Thoracic aorta (tissue), 2 donors: ENCODE results near the gene RAB33A. TPM values are rescaled to one million over a fixed set of nuclear protein-coding genes. Genes with fewer than 3 reads are reported as not detected.

ENCODE experiments used
- ATAC-seq: fragments of 150-250 bp; one replicate; pipeline ENCODE4 v1.8.0; 2017; ENCODE audit warnings: low read depth; ENCODE audit not compliant: insufficient number of reproducible peaks, low FRiP score
- DNase-seq: peaks from one replicate; pipeline ENCODE4 v3.0.0-alpha.2; 2020; ENCODE audit warnings: low spot score
- H3K27ac ChIP-seq, 2 donors: fragments of 200-600 bp; sonication (generic); 1 replicate in 1 of 2; 2 replicates in 1 of 2; pipeline ENCODE4 v1.5.1; 2016; ENCODE audit warnings: mild to moderate bottlenecking in 2 of 2, moderate library complexity in 2 of 2
- H3K27me3 ChIP-seq: fragments of 200-600 bp; sonication (generic); replicated peaks from 2 replicates; pipeline ENCODE4 v1.6.0; 2016; ENCODE audit warnings: mild to moderate bottlenecking; ENCODE audit not compliant: insufficient read depth
- H3K36me3 ChIP-seq: fragments of 200-600 bp; sonication (generic); one replicate; pipeline ENCODE4 v1.5.1; 2016
- H3K4me1 ChIP-seq, 2 donors: fragments of 200-600 bp; sonication (generic); 1 replicate in 1 of 2; 2 replicates in 1 of 2; pipeline versions ENCODE4 v1.5.1 to v1.6.0; 2016; ENCODE audit warnings: low read depth in 2 of 2, mild to moderate bottlenecking in 1 of 2; ENCODE audit not compliant: control insufficient read depth in 1 of 2
- H3K4me3 ChIP-seq: fragments of 200-600 bp; sonication (generic); 2 replicates; pipeline ENCODE4 v1.5.1; 2016; ENCODE audit warnings: mild to moderate bottlenecking
- H3K9me3 ChIP-seq: fragments of 200-600 bp; sonication (generic); 2 replicates; pipeline ENCODE4 v1.5.1; 2016
- CTCF ChIP-seq: fragments of 200-600 bp; sonication (generic); IDR thresholded peaks from one replicate; pipeline ENCODE4 v1.5.1; 2019; ENCODE audit warnings: antibody characterized with exemption
- total RNA-seq, 2 donors: library from RNA; depleted of rRNA; stranded (reverse); fragments of >200 nt; gene quantifications; one replicate each; pipeline versions ENCODE4 v1.1.0 to v1.2.3, GENCODE V29; 2016

Gene RAB33A
- total RNA-seq, 2 donors from 2014 or later, result not detected

GRCh38 chrX:130136961-130137360 is 34.8 kb upstream of the RAB33A start:
- no peaks in the 10 kb centered on the region for H3K4me1 ChIP-seq
- no peaks in the 10 kb centered on the region for H3K9me3 ChIP-seq
- ATAC-seq (no peak), DNase-seq (no peak)
- no peaks in the 10 kb centered on the region for H3K27me3 ChIP-seq
- TF ChIP-seq CTCF, result no peak
- H3K27ac ChIP-seq, result no peak overlapping the region
- peaks cover 4% of the 10 kb centered on the region for H3K36me3 ChIP-seq
- H3K4me3 ChIP-seq, result no peak overlapping the region

GRCh38 chrX:130139474-130140201 is 32.1 kb upstream of the RAB33A start:
- no peak overlapping the region for H3K27ac ChIP-seq
- no peaks in the 10 kb centered on the region for H3K27me3 ChIP-seq
- no peak for TF ChIP-seq CTCF
- no peak overlapping the region for H3K4me3 ChIP-seq
- no peaks in the 10 kb centered on the region for H3K4me1 ChIP-seq
- no peaks in the 10 kb centered on the region for H3K9me3 ChIP-seq
- DNase-seq (no peak), ATAC-seq (no peak)
- peaks cover 4% of the 10 kb centered on the region for H3K36me3 ChIP-seq

- ATAC-seq (no peak), DNase-seq (no peak)
- Histone ChIP-seq H3K4me3 (no peak overlapping the region), H3K36me3 (no peaks in the 10 kb centered on the region), H3K4me1 (no peaks in the 10 kb centered on the region), H3K27me3 (no peaks in the 10 kb centered on the region), H3K9me3 (no peaks in the 10 kb centered on the region), H3K27ac (no peak overlapping the region)
- no peak for TF ChIP-seq CTCF
These were observed 27.3 kb upstream of the RAB33A start for GRCh38 chrX:130144509-130144908.

GRCh38 chrX:130145123-130145522 is 26.6 kb upstream of the RAB33A start:
- no peak for DNase-seq
- no peaks in the 10 kb centered on the region for H3K4me1 ChIP-seq
- no peak for ATAC-seq
- no peak for TF ChIP-seq CTCF
- H3K27me3 ChIP-seq, result no peaks in the 10 kb centered on the region
- H3K27ac ChIP-seq, result no peak overlapping the region
- no peak overlapping the region for H3K4me3 ChIP-seq
- no peaks in the 10 kb centered on the region for H3K36me3 ChIP-seq
- H3K9me3 ChIP-seq, result no peaks in the 10 kb centered on the region

- DNase-seq (no peak), ATAC-seq (no peak)
- Histone ChIP-seq H3K27me3 (no peaks in the 10 kb centered on the region), H3K27ac (no peak overlapping the region), H3K4me1 (no peaks in the 10 kb centered on the region), H3K36me3 (no peaks in the 10 kb centered on the region), H3K9me3 (no peaks in the 10 kb centered on the region), H3K4me3 (no peak overlapping the region)
- no peak for TF ChIP-seq CTCF
These were observed 24.1 kb upstream of the RAB33A start for GRCh38 chrX:130147631-130148030.
